ENCODE data around the gene GATAD2B.

Gene GATAD2B

GRCh38 chr1:153764310-153764709, 158.5 kb downstream of the GATAD2B start:
- FAIRE-seq (no peak), DNase-seq (ENCODE audit: insufficient read length, low spot score) (no peak)
- no peak for TF ChIP-seq POLR2A (IDR thresholded peaks at IDR 0.05; ENCODE audit: low read depth, low read length)

- FAIRE-seq = no peak
- no peak for TF ChIP-seq POLR2A (IDR thresholded peaks at IDR 0.05; ENCODE audit: low read depth, low read length)
- no peak for DNase-seq (ENCODE audit: insufficient read length, low spot score)
Observed at GRCh38 chr1:153763365-153764225, 159.2 kb downstream of the GATAD2B start.

- no peak for DNase-seq (ENCODE audit: insufficient read length, low spot score)
- no peak for FAIRE-seq
- TF ChIP-seq POLR2A (IDR thresholded peaks at IDR 0.05; ENCODE audit: low read depth, low read length) = no peak
Observed at GRCh38 chr1:153760440-153760839, 162.3 kb downstream of the GATAD2B start.
